Right lung (tissue), 10 donors: ENCODE measurements around the gene SPANXN3. TPM values are rescaled to one million over a fixed set of nuclear protein-coding genes. Genes with fewer than 3 reads are reported as not detected.
"Not testable (repeated sequence)": the region's sequence is repeated elsewhere in the genome, so short reads cannot be mapped to it uniquely, and the experiment has no call there.

Experiments
- DNase-seq, 2 donors: peaks; one replicate each; pipeline ENCODE4 v3.0.0-alpha.2; 2013
- long read RNA-seq, 8 donors: transcript quantifications; one replicate each; lab custom pipeline, GENCODE V29; 2026
- polyA plus RNA-seq, 5 donors: library from polyadenylated mRNA; unstranded; fragments of 120-200 nt; gene quantifications; one replicate each; pipeline versions ENCODE4 v1.2.1 to v1.2.3, GENCODE V29; 2013; ENCODE audit warnings: inconsistent platforms in 1 of 5, low replicate concordance in 1 of 5; ENCODE audit not compliant: insufficient read length in 5 of 5, insufficient read depth in 1 of 5

Gene SPANXN3
- not detected for polyA plus RNA-seq
- long read RNA-seq, donor 1, result 0 reads
- long read RNA-seq, donor 2, result 0 reads
- long read RNA-seq, donor 3, result 0 reads
- long read RNA-seq, donor 4, result 0 reads
- long read RNA-seq, donor 5, result 0 reads
- long read RNA-seq, donor 6, result 0 reads
- long read RNA-seq, donor 7, result 0 reads
- long read RNA-seq, donor 8, result 0 reads

- DNase-seq, result not testable (repeated sequence)
Observed at GRCh38 chrX:143517375-143517774, at the start of gene SPANXN3. Gene SPANXN3 (minus strand): TSS chrX:143517475. CDS start chrX:143517391, 84 bp downstream.

GRCh38 chrX:143536176-143536575 is 18.9 kb upstream of the SPANXN3 start:
- DNase-seq, result no peak

- not testable (repeated sequence) for DNase-seq
Observed at GRCh38 chrX:143502196-143502595, 15.1 kb downstream of the SPANXN3 start.

GRCh38 chrX:143500751-143501150 is 16.5 kb downstream of the SPANXN3 start:
- no peak for DNase-seq

GRCh38 chrX:143486105-143486504 is 31.2 kb downstream of the SPANXN3 start:
- DNase-seq, result no peak

- no peak for DNase-seq
Observed at GRCh38 chrX:143476751-143477150, 40.5 kb downstream of the SPANXN3 start.

- DNase-seq, result no peak
Observed at GRCh38 chrX:143472347-143472938, 44.8 kb downstream of the SPANXN3 start.

- DNase-seq, result no peak
Observed at GRCh38 chrX:143466130-143466529, 51.1 kb downstream of the SPANXN3 start.

GRCh38 chrX:143462696-143463095 is 54.6 kb downstream of the SPANXN3 start:
- DNase-seq, result no peak

- no peak for DNase-seq
Observed at GRCh38 chrX:143461606-143462005, 55.7 kb downstream of the SPANXN3 start.

Other genes starting within 250 kb of the SPANXN3 start
- 1 to 10 TPM in 4 of 5 donors, under 1 TPM in 1; 0.97 to 2.4 (median 1.6) TPM for gene SLITRK4, start 118.6 kb upstream of the SPANXN3 start, polyA plus RNA-seq
- gene SPANXN2, start 203.3 kb upstream of the SPANXN3 start, polyA plus RNA-seq, result not detected